GM12878 (cell line): ENCODE data around the gene AKAP13.

ENCODE experiments used
- EZH2 ChIP-seq: IDR thresholded peaks from 2 replicates; pipeline ENCODE4 v1.6.1; 2012; ENCODE audit warnings: low read depth, mild to moderate bottlenecking, control low read depth, inconsistent platforms, low read length, borderline replicate concordance; ENCODE audit not compliant: control insufficient read depth
- POLR2AphosphoS2 ChIP-seq: IDR thresholded peaks from 2 replicates; pipeline ENCODE4 v1.6.1; 2011; ENCODE audit warnings: low read depth, mild to moderate bottlenecking, low read length, improper control_type of control experiment, moderate library complexity
- POLR2AphosphoS5 ChIP-seq: IDR thresholded peaks from 2 replicates; pipeline ENCODE4 v1.6.1; 2011; ENCODE audit warnings: mild to moderate bottlenecking, low read length, inconsistent platforms
- STAT3 ChIP-seq: IDR thresholded peaks from 2 replicates; pipeline ENCODE4 v1.6.1; 2011; ENCODE audit warnings: low read depth, low read length, improper control_type of control experiment
- TF ChIP-seq, protein P1 (sequence below): IDR thresholded peaks from 2 replicates; pipeline ENCODE4 v1.6.1; 2012; ENCODE audit warnings: low read depth, low read length, improper control_type of control experiment

DNA sequence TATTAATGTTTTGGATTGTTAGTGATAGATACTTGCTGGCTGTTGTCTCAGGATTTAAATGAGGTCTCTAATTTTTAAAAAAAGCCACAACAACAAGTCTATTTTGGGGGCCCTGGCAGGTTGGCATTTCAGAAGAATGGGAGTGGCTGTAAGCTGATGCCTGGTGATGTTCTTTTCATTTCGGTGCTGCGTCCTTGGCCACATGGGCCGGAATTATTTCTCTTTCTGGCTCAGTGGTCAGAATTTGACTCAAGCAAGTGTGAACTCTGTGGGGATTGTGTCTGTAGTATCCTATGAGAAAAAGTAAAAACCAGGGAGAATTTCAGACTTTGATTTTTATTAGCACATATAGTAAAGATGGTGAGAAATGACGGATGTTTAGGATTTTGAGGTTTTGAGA lies 203.0 kb downstream of the AKAP13 start:
- TF ChIP-seq, protein P1, sequence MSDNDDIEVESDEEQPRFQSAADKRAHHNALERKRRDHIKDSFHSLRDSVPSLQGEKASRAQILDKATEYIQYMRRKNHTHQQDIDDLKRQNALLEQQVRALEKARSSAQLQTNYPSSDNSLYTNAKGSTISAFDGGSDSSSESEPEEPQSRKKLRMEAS, result no peak
- TF ChIP-seq STAT3 (no peak), EZH2 (no peak), POLR2AphosphoS5 (no peak), POLR2AphosphoS2 (no peak)
